ENCODE measurements around the gene PGAM5.

The PGAM5 gene

DNA sequence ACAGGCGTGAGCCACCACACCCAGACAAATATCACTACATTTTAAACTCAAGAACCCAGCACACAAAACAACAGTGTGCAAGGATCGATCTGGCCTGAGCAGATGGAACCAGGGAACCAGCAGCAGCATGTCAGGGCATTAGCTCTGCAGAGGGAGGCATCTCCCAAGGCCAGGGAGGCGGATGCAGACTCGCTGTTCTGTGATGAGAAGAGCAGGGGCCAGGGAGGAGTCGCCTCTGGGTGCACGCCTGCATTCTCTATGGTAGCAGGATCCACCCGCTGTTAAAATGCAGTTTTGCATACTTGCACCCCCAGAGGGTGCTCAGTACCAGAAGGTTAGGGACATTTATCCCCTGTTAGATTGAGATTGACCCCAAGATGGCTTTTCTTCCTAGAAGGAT lies 17.9 kb downstream of the PGAM5 start:
- TF ChIP-seq, protein P1, sequence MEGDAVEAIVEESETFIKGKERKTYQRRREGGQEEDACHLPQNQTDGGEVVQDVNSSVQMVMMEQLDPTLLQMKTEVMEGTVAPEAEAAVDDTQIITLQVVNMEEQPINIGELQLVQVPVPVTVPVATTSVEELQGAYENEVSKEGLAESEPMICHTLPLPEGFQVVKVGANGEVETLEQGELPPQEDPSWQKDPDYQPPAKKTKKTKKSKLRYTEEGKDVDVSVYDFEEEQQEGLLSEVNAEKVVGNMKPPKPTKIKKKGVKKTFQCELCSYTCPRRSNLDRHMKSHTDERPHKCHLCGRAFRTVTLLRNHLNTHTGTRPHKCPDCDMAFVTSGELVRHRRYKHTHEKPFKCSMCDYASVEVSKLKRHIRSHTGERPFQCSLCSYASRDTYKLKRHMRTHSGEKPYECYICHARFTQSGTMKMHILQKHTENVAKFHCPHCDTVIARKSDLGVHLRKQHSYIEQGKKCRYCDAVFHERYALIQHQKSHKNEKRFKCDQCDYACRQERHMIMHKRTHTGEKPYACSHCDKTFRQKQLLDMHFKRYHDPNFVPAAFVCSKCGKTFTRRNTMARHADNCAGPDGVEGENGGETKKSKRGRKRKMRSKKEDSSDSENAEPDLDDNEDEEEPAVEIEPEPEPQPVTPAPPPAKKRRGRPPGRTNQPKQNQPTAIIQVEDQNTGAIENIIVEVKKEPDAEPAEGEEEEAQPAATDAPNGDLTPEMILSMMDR (IDR thresholded peaks at IDR 0.05; ENCODE audit: control insufficient read depth, extremely low read depth, insufficient read depth): no peak
- no peak for DNase-seq (ENCODE audit: low read depth)
- H3K4me3 ChIP-seq (ENCODE audit: low read depth, low read length): no peak overlapping the region

- TF ChIP-seq, protein P1 (IDR thresholded peaks at IDR 0.05; ENCODE audit: control insufficient read depth, extremely low read depth, insufficient read depth): no peak
- H3K4me3 ChIP-seq (ENCODE audit: low read depth, low read length): no peak overlapping the region
- DNase-seq (ENCODE audit: low read depth): no peak
Observed at GRCh38 chr12:132729541-132730320, 19.1 kb downstream of the PGAM5 start.

DNA sequence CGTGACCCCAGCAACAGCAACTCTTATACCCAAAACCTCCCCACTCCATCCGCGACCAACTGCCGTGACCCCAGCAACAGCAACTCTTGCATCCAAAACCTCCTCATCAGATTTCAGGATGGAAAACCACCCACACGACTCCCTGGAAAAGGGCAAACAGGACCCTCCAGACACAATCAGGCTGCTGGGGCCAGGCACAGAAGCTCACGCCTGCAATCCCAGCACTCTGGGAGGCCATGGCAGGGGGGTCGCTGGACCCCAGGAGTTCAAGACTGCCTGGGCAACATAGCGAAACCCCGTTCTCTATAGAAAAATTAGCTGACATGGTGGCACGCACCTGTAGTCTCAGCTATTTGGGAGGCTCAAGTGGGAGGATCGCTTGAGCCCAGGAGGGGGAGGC lies 19.7 kb downstream of the PGAM5 start:
- TF ChIP-seq, protein P1 (IDR thresholded peaks at IDR 0.05; ENCODE audit: control insufficient read depth, extremely low read depth, insufficient read depth): no peak
- H3K4me3 ChIP-seq (ENCODE audit: low read depth, low read length): no peak overlapping the region
- DNase-seq (ENCODE audit: low read depth): no peak

DNA sequence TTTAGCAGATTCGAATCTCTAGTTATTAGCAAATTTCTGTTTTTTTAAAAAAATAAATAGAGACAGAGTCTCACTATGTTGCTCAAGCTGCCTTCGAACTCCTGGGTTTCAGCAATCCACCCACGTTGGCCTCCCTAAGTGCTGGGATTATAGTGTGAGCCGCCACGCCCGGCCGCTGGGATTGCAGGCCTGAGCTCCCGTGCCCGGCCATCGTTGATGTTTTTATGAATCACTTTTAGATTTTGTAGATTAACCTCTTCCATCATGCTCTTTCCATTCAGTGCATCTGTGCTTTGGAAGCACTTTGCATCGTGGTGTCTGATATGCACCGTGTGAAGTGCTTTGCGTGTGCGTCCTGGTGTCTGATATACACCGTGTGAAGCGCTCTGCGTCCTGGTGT lies 20.9 kb downstream of the PGAM5 start:
- no peak overlapping the region for H3K4me3 ChIP-seq (ENCODE audit: low read depth, low read length)
- DNase-seq (ENCODE audit: low read depth): no peak
- TF ChIP-seq, protein P1 (IDR thresholded peaks at IDR 0.05; ENCODE audit: control insufficient read depth, extremely low read depth, insufficient read depth): no peak

GRCh38 chr12:132734206-132734605 lies 23.6 kb downstream of the PGAM5 start:
- no peak overlapping the region for H3K4me3 ChIP-seq (ENCODE audit: low read depth, low read length)
- DNase-seq (ENCODE audit: low read depth): no peak
- TF ChIP-seq, protein P1 (IDR thresholded peaks at IDR 0.05; ENCODE audit: control insufficient read depth, extremely low read depth, insufficient read depth): no peak

DNA sequence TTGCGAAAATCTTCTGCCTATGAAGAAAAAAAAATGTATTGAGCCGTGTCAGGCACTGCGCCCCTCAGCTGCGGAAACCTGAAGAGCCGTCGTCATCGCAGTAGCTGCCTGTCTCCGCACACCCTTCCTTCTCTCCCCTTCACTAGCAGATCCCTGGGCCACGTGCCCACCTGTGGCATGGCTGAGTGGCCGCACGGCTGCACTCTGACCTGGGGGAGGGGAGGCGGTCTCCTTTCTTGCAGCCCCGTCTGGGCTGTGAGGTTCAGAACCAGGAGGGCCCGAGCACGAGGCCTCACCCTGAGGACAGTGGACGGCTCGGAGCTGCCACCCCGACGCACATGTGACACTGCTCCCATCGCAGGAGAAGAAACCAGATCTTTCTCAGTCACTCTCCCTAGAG lies 24.9 kb downstream of the PGAM5 start:
- TF ChIP-seq, protein P1 (IDR thresholded peaks at IDR 0.05; ENCODE audit: control insufficient read depth, extremely low read depth, insufficient read depth): no peak
- no peak overlapping the region for H3K4me3 ChIP-seq (ENCODE audit: low read depth, low read length)
- no peak for DNase-seq (ENCODE audit: low read depth)

DNA sequence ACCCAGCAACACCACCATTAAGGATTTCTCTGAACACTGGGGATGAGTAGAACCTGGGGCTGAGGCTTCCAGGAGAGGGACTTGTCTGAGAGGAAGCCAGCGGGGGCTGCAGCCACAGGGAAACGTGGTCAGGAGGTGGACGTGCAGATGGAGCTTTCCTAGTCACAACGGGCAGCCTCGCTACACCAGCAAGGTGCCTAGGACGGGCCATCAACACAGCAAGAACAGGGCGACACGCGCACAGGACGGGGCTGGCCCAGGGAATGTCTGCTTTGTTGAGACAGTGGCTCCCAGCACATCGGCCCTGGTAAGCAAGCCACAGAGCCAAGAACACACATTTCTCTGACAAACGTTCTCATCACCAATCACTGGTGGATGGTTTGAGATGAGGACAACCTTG lies 25.7 kb downstream of the PGAM5 start:
- TF ChIP-seq, protein P1 (IDR thresholded peaks at IDR 0.05; ENCODE audit: control insufficient read depth, extremely low read depth, insufficient read depth): no peak
- H3K4me3 ChIP-seq (ENCODE audit: low read depth, low read length): no peak overlapping the region
- DNase-seq (ENCODE audit: low read depth): no peak
